BE2C (cell line): ENCODE results near the gene ACCS.

ENCODE experiments used
- DNase-seq: peaks from one replicate; pipeline ENCODE4 v3.0.0-alpha.2; 2020
- H3K27me3 ChIP-seq: fragments of 250-450 bp; sonication (Bioruptor Pico); 2 replicates; pipeline ENCODE4 v1.5.1; 2020; ENCODE audit warnings: mild to moderate bottlenecking
- H3K36me3 ChIP-seq: fragments of 250-450 bp; sonication (Bioruptor Pico); 2 replicates; pipeline ENCODE4 v1.5.1; 2020; ENCODE audit warnings: mild to moderate bottlenecking
- H3K4me1 ChIP-seq: fragments of 250-450 bp; sonication (Bioruptor Pico); 2 replicates; pipeline ENCODE4 v1.5.1; 2020
- H3K4me3 ChIP-seq: 2 replicates; pipeline ENCODE4 v1.5.1; 2011; ENCODE audit warnings: low read depth, low read length
- H3K9me3 ChIP-seq: fragments of 250-450 bp; sonication (Bioruptor Pico); 2 replicates; pipeline ENCODE4 v1.5.1; 2020
- TF ChIP-seq, protein P1 (sequence below): IDR thresholded peaks from 2 replicates; pipeline ENCODE4 v1.5.1; 2012; ENCODE audit warnings: mild to moderate bottlenecking, low read depth, low read length

ACCS gene

DNA sequence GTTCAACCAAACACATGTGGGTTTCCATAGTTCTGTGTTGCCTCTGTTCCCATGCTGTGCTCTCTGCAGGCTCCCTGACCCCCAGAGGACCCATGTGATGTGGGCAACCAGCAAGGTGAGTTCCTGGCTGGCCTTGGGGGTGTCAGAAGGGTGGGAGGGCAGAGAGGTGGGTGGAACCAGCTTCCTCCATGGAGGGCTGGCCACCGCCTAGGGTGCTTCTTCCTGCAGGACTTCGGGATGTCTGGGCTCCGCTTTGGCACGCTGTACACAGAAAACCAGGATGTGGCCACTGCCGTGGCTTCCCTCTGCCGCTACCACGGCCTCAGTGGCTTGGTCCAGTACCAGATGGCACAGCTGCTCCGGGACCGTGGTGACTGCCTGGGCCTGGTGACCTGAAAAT lies 14.9 kb downstream of the ACCS start:
- Histone ChIP-seq H3K36me3 (no peaks in the 10 kb centered on the region), H3K4me1 (no peaks in the 10 kb centered on the region), H3K27me3 (no peaks in the 10 kb centered on the region), H3K4me3 (no peak overlapping the region), H3K9me3 (no peaks in the 10 kb centered on the region)
- TF ChIP-seq, protein P1, sequence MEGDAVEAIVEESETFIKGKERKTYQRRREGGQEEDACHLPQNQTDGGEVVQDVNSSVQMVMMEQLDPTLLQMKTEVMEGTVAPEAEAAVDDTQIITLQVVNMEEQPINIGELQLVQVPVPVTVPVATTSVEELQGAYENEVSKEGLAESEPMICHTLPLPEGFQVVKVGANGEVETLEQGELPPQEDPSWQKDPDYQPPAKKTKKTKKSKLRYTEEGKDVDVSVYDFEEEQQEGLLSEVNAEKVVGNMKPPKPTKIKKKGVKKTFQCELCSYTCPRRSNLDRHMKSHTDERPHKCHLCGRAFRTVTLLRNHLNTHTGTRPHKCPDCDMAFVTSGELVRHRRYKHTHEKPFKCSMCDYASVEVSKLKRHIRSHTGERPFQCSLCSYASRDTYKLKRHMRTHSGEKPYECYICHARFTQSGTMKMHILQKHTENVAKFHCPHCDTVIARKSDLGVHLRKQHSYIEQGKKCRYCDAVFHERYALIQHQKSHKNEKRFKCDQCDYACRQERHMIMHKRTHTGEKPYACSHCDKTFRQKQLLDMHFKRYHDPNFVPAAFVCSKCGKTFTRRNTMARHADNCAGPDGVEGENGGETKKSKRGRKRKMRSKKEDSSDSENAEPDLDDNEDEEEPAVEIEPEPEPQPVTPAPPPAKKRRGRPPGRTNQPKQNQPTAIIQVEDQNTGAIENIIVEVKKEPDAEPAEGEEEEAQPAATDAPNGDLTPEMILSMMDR: no peak
- no peak for DNase-seq

DNA sequence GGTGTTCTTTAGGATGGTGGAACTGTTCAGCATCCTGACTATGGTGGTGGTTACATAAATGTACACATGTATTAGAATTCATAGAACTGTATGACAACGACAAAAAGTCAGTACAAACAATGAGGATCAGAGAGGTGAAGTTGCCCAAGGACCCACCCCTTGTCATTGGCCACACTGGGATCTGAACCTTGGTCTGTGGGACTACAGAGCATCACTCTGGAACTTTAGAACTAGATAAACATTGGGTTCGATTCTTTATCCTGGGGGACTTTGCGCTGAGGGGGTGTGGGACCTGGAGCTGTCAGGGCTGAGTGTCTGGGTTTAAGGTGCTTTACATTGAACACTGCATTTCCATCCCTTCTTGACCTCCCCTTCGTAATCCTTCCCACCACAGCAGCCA lies 16.6 kb downstream of the ACCS start:
- TF ChIP-seq, protein P1: no peak
- no peak for DNase-seq
- Histone ChIP-seq H3K9me3 (no peaks in the 10 kb centered on the region), H3K4me1 (no peaks in the 10 kb centered on the region), H3K4me3 (no peak overlapping the region), H3K27me3 (no peaks in the 10 kb centered on the region), H3K36me3 (no peaks in the 10 kb centered on the region)

DNA sequence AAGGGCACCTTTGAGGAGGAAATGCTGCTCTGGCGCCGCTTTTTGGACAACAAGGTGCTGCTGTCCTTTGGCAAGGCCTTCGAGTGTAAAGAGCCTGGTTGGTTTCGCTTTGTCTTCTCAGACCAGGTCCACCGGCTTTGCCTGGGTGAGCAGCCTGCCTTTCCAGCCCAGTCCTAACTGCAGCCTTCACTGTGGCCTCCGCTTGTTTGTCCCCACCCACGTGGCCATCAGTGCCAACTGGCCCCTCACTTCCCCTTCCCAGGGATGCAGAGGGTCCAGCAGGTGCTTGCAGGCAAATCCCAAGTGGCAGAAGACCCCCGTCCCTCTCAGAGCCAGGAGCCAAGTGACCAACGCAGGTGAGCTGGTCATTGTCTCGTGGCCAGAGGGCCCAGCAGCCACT lies 17.4 kb downstream of the ACCS start:
- Histone ChIP-seq H3K36me3 (no peaks in the 10 kb centered on the region), H3K4me3 (no peak overlapping the region), H3K27me3 (no peaks in the 10 kb centered on the region), H3K9me3 (no peaks in the 10 kb centered on the region), H3K4me1 (no peaks in the 10 kb centered on the region)
- no peak for DNase-seq
- TF ChIP-seq, protein P1: no peak

DNA sequence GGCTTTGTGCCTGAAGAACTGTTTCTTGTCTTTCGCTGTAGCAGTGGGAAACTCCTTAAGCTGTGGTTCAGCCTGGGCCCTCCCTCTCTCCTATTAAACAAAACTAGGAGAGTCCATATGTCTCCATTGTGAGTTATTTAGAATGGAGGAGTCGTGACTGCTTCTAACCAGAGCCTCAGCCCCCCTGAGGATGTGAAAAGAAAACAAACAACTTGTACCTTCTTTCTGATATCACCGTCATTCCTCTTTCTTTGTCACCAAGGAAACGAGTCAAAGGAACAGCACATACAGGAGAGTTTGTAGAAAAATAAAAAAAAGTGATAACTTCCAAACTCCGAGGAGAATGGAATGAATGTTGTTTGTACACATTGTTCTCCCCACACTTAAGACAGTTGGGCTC lies 17.8 kb downstream of the ACCS start:
- Histone ChIP-seq H3K4me1 (no peaks in the 10 kb centered on the region), H3K27me3 (no peaks in the 10 kb centered on the region), H3K9me3 (no peaks in the 10 kb centered on the region), H3K4me3 (no peak overlapping the region), H3K36me3 (no peaks in the 10 kb centered on the region)
- TF ChIP-seq, protein P1: no peak
- no peak for DNase-seq

DNA sequence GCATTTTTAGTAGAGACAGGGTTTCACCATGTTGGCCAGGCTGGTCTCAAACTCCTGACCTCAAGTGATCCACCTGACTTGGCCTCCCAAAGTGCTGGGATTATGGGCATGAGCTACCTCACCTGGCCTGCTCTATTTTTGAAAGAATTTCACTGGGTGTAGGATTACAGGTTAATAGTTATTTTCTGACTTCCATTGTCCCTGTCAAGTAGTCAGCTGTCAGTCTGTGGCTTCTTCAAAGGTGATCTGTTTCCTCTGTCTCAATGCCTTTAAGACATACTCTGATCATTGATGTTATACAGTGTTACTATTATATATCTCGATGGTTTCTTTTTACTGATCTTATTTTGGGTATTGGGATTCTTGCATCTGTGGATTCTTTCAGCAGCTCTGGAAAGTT lies 19.3 kb downstream of the ACCS start:
- H3K4me3 ChIP-seq: no peak overlapping the region
- DNase-seq: no peak
- no peaks in the 10 kb centered on the region for H3K36me3 ChIP-seq
- no peaks in the 10 kb centered on the region for H3K27me3 ChIP-seq
- no peaks in the 10 kb centered on the region for H3K9me3 ChIP-seq
- H3K4me1 ChIP-seq: no peaks in the 10 kb centered on the region
- TF ChIP-seq, protein P1: no peak

DNA sequence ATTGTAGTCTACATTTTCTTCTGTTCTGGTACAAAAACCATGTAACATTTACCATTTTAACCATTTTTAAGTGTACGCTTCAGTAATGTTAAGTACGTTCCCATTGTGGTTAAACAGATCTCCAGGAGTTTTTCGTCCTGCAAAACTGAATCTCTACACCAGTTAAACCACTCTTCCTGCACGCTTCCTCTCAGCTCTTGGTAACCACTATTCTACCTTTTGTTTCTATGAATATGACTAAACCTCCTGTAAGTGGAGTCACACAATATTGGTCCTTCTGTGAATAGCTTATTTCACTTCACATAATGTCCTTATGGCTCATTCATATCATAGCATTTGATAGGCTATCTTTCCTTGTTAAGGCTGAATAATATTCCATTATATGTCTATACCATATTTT lies 22.3 kb downstream of the ACCS start:
- no peaks in the 10 kb centered on the region for H3K4me1 ChIP-seq
- no peaks in the 10 kb centered on the region for H3K9me3 ChIP-seq
- no peaks in the 10 kb centered on the region for H3K36me3 ChIP-seq
- H3K4me3 ChIP-seq: no peak overlapping the region
- no peak for DNase-seq
- no peaks in the 10 kb centered on the region for H3K27me3 ChIP-seq
- TF ChIP-seq, protein P1: no peak
